Esophagus muscularis mucosa (tissue), 4 donors: ENCODE data around the gene PDS5B. TPM values are rescaled to one million over a fixed set of nuclear protein-coding genes. Genes with fewer than 3 reads are reported as not detected.

ENCODE experiments used
- DNase-seq: peaks from one replicate; pipeline ENCODE4 v3.0.0-alpha.2; 2017; ENCODE audit errors: extremely low spot score
- H3K27ac ChIP-seq, 4 donors: fragments of 200-600 bp; sonication (generic); replicated peaks in 1 of 4; 1 replicate in 3 of 4; 2 replicates in 1 of 4; pipeline ENCODE4 v1.5.1; 2016 to 2019; ENCODE audit warnings: mild to moderate bottlenecking in 1 of 4
- H3K27me3 ChIP-seq, 4 donors: fragments of 200-600 bp; sonication (generic); one replicate each; pipeline versions ENCODE4 v1.5.1 to v1.6.0; 2016 to 2019
- H3K36me3 ChIP-seq, 4 donors: fragments of 200-600 bp; sonication (generic); one replicate each; pipeline ENCODE4 v1.5.1; 2016 to 2019
- H3K4me1 ChIP-seq, 4 donors: fragments of 200-600 bp; sonication (generic); one replicate each; pipeline ENCODE4 v1.5.1; 2016 to 2019
- H3K4me3 ChIP-seq, 4 donors: fragments of 200-600 bp; sonication (generic); 1 replicate in 2 of 4; 2 replicates in 2 of 4; pipeline ENCODE4 v1.5.1; 2016 to 2019; ENCODE audit warnings: mild to moderate bottlenecking in 4 of 4, moderate library complexity in 1 of 4
- H3K9me3 ChIP-seq, 4 donors: fragments of 200-600 bp; sonication (generic); 1 replicate in 3 of 4; 2 replicates in 1 of 4; pipeline ENCODE4 v1.5.1; 2016 to 2019
- CTCF ChIP-seq, 3 experiments: fragments of 200-600 bp in 2 of 3; fragments of 450-650 bp in 1 of 3; sonication (generic) in 2 of 3; IDR thresholded peaks; one replicate each; pipeline ENCODE4 v1.5.1; 2017 to 2019; ENCODE audit warnings: antibody characterized with exemption in 3 of 3, mild to moderate bottlenecking in 2 of 3, moderate library complexity in 1 of 3
- EP300 ChIP-seq: sonication (generic); formaldehyde crosslinking; IDR thresholded peaks from one replicate; pipeline ENCODE4 v1.6.1; 2017; ENCODE audit warnings: antibody characterized with exemption
- POLR2A ChIP-seq: fragments of 450-650 bp; IDR thresholded peaks from one replicate; pipeline ENCODE4 v1.6.1; 2017; ENCODE audit warnings: antibody characterized with exemption, moderate library complexity, mild to moderate bottlenecking, low read depth
- POLR2AphosphoS5 ChIP-seq, 2 donors: sonication (generic); formaldehyde crosslinking; IDR thresholded peaks; one replicate each; pipeline ENCODE4 v1.6.1; 2017; ENCODE audit warnings: antibody characterized with exemption in 2 of 2
- WGBS: methylation state at CpG from one replicate; pipeline ENCODE4 v1.1.5; 2018; 5-methylcytosine and 5-hydroxymethylcytosine counted together
- intact Hi-C: fragments of 100-400 bp; cut with DNase I; formaldehyde crosslinking; loops from one replicate; pipeline ENCODE4 v1.15.1; 2023
- total RNA-seq, 4 donors: library from RNA; depleted of rRNA; stranded (reverse); fragments of >200 nt; gene quantifications; one replicate each; pipeline versions ENCODE4 v1.1.0 to v1.2.1, GENCODE V29; 2016

The PDS5B gene
- total RNA-seq, 4 donors from 2014 or later = 33.1 to 58.6 (median 42.4) TPM

- intact Hi-C loops = no loop called here
- Histone ChIP-seq H3K27me3 (no peaks in the 10 kb centered on the region), H3K4me1 (peaks cover 18 to 49% (median 42%) of the 10 kb centered on the region in 4 donors), H3K27ac (no peak overlapping the region), H3K36me3 (no peaks in the 10 kb centered on the region), H3K9me3 (peaks cover 0 to 14% (median 9%) of the 10 kb centered on the region in 4 donors), H3K4me3 (no peak overlapping the region)
- DNase-seq = no peak
- TF ChIP-seq POLR2A (no peak), POLR2AphosphoS5 (IDR thresholded peaks at IDR 0.05) (no peak), EP300 (no peak), CTCF (IDR thresholded peaks at IDR 0.05) (no peak)
- 99% methylated on average over 3 of the region's 3 CpGs for WGBS
These were observed 36.6 kb downstream of the PDS5B start for GRCh38 chr13:32622827-32623226.

GRCh38 chr13:32624441-32624840 lies 38.2 kb downstream of the PDS5B start:
- Histone ChIP-seq H3K9me3 (peaks cover 0 to 14% (median 9%) of the 10 kb centered on the region in 4 donors), H3K27ac (no peak overlapping the region), H3K27me3 (no peaks in the 10 kb centered on the region), H3K36me3 (no peaks in the 10 kb centered on the region), H3K4me3 (no peak overlapping the region), H3K4me1 (peaks cover 18 to 54% (median 47%) of the 10 kb centered on the region in 4 donors)
- intact Hi-C loops = no loop called here
- DNase-seq = no peak
- WGBS = 65% methylated on average over 1 of the region's 1 CpG
- TF ChIP-seq POLR2A (no peak), POLR2AphosphoS5 (IDR thresholded peaks at IDR 0.05) (no peak), EP300 (no peak), CTCF (IDR thresholded peaks at IDR 0.05) (no peak)

- no peak for DNase-seq
- WGBS = 31% methylated on average over 1 of the region's 1 CpG
- H3K9me3 ChIP-seq = peaks cover 0 to 8% (median 5%) of the 10 kb centered on the region in 4 donors
- TF ChIP-seq EP300 (no peak), POLR2A (no peak), POLR2AphosphoS5 (IDR thresholded peaks at IDR 0.05) (no peak), CTCF (IDR thresholded peaks at IDR 0.05) (no peak)
- no peaks in the 10 kb centered on the region for H3K27me3 ChIP-seq
- H3K4me3 ChIP-seq = no peak overlapping the region
- no peak overlapping the region for H3K27ac ChIP-seq
- intact Hi-C loops = no loop called here
- no peaks in the 10 kb centered on the region for H3K36me3 ChIP-seq
- peaks cover 18 to 55% (median 53%) of the 10 kb centered on the region in 4 donors for H3K4me1 ChIP-seq
These were observed 41.5 kb downstream of the PDS5B start for GRCh38 chr13:32627793-32628192.

- intact Hi-C loops = no loop called here
- H3K27ac ChIP-seq = no peak overlapping the region
- TF ChIP-seq EP300 (no peak), CTCF (IDR thresholded peaks at IDR 0.05) (no peak), POLR2AphosphoS5 (IDR thresholded peaks at IDR 0.05) (no peak), POLR2A (no peak)
- no peak for DNase-seq
- no peaks in the 10 kb centered on the region for H3K36me3 ChIP-seq
- 72% methylated on average over 2 of the region's 2 CpGs for WGBS
- H3K27me3 ChIP-seq = no peaks in the 10 kb centered on the region
- H3K4me1 ChIP-seq = peaks cover 18 to 58% (median 53%) of the 10 kb centered on the region in 4 donors
- no peak overlapping the region for H3K4me3 ChIP-seq
- no peaks in the 10 kb centered on the region for H3K9me3 ChIP-seq
These were observed 43.1 kb downstream of the PDS5B start for GRCh38 chr13:32629313-32629712.

GRCh38 chr13:32629866-32630265 lies 43.6 kb downstream of the PDS5B start:
- TF ChIP-seq EP300 = no peak
- H3K9me3 ChIP-seq = no peaks in the 10 kb centered on the region
- no peak for DNase-seq
- H3K27me3 ChIP-seq = no peaks in the 10 kb centered on the region
- no peak overlapping the region for H3K27ac ChIP-seq
- intact Hi-C loops = no loop called here
- peaks cover 13 to 52% (median 48%) of the 10 kb centered on the region in 4 donors for H3K4me1 ChIP-seq
- 80% methylated on average over 1 of the region's 1 CpG for WGBS
- H3K36me3 ChIP-seq = no peaks in the 10 kb centered on the region
- H3K4me3 ChIP-seq = no peak overlapping the region
